NT2/D1 (cell line): ENCODE data around the gene NTN3.
"Not testable (repeated sequence)": the region's sequence is repeated elsewhere in the genome, so short reads cannot be mapped to it uniquely, and the experiment has no call there.

Experiments
- SUZ12 ChIP-seq: IDR thresholded peaks from 2 replicates; pipeline ENCODE4 v1.6.1; 2011; ENCODE audit not compliant: insufficient read length, insufficient read depth; ENCODE audit errors: extremely low read depth
- YY1 ChIP-seq: IDR thresholded peaks from 2 replicates; pipeline ENCODE4 v1.6.1; 2011; ENCODE audit not compliant: insufficient read length, insufficient read depth
- ZNF274 ChIP-seq: IDR thresholded peaks from 2 replicates; pipeline ENCODE4 v1.6.1; 2011; ENCODE audit warnings: mild to moderate bottlenecking, low read depth, low read length

GRCh38 chr16:2435236-2435635, 35.9 kb upstream of the NTN3 start:
- not testable (repeated sequence) for TF ChIP-seq ZNF274, SUZ12, YY1
